HL-60 (cell line): ENCODE data around the gene JDP2.

ENCODE experiments used
- DNase-seq, 2 experiments: peaks; one replicate each; pipeline ENCODE4 v3.0.0-alpha.2; 2010 to 2020; ENCODE audit warnings: low read depth in 1 of 2, low spot score in 1 of 2
- H3K27ac ChIP-seq: fragments of 250-450 bp; sonication (Bioruptor Pico); replicated peaks from 2 replicates; pipeline ENCODE4 v1.5.1; 2020; ENCODE audit warnings: mild to moderate bottlenecking, moderate library complexity
- H3K27me3 ChIP-seq: fragments of 250-450 bp; sonication (Bioruptor Pico); 2 replicates; pipeline ENCODE4 v1.5.1; 2021; ENCODE audit warnings: mild to moderate bottlenecking, moderate library complexity; ENCODE audit not compliant: insufficient read depth, poor library complexity, severe bottlenecking
- H3K4me3 ChIP-seq: replicated peaks from 2 replicates; pipeline ENCODE4 v1.5.1; 2011; ENCODE audit warnings: mild to moderate bottlenecking, control low read depth, low read length; ENCODE audit not compliant: insufficient read depth
- CTCF ChIP-seq: IDR thresholded peaks from one replicate; pipeline ENCODE4 v1.5.1; 2011; ENCODE audit warnings: low read length, control low read depth, inconsistent platforms; ENCODE audit not compliant: insufficient read depth
- GABPA ChIP-seq: IDR thresholded peaks from 2 replicates; pipeline ENCODE4 v1.6.1; 2012; ENCODE audit warnings: low read depth
- POLR2AphosphoS5 ChIP-seq: IDR thresholded peaks from 2 replicates; pipeline ENCODE4 v1.6.1; 2012; ENCODE audit warnings: low read depth
- REST ChIP-seq: IDR thresholded peaks from 2 replicates; pipeline ENCODE4 v1.6.1; 2012; ENCODE audit warnings: low read depth; ENCODE audit not compliant: insufficient replicate concordance
- SPI1 ChIP-seq: IDR thresholded peaks from 2 replicates; pipeline ENCODE4 v1.6.1; 2012; ENCODE audit warnings: low read depth, mild to moderate bottlenecking, borderline replicate concordance

JDP2 gene

GRCh38 chr14:75449036-75449435 lies 21.2 kb downstream of the JDP2 start:
- no peaks in the 10 kb centered on the region for H3K27me3 ChIP-seq
- no peak for DNase-seq
- no peak overlapping the region for H3K4me3 ChIP-seq
- no peak overlapping the region for H3K27ac ChIP-seq
- no peak for TF ChIP-seq GABPA
- no peak for TF ChIP-seq SPI1
- no peak for TF ChIP-seq REST
- TF ChIP-seq CTCF, result no peak
- no peak for TF ChIP-seq POLR2AphosphoS5

- Histone ChIP-seq H3K27ac (no peak overlapping the region), H3K4me3 (no peak overlapping the region), H3K27me3 (no peaks in the 10 kb centered on the region)
- TF ChIP-seq CTCF (no peak), SPI1 (no peak), REST (no peak)
- DNase-seq, result no peak
Measured at GRCh38 chr14:75449696-75450095, 21.9 kb downstream of the JDP2 start.

GRCh38 chr14:75450381-75451276 lies 22.8 kb downstream of the JDP2 start:
- Histone ChIP-seq H3K4me3 (no peak overlapping the region), H3K27ac (no peak overlapping the region)
- DNase-seq, result no peak

More at GRCh38 chr14:75450381-75451276, 22.8 kb downstream of the JDP2 start:
- TF ChIP-seq CTCF, result no peak
- no peak for TF ChIP-seq POLR2AphosphoS5
- no peak for TF ChIP-seq REST
- no peak for TF ChIP-seq GABPA
- no peak for TF ChIP-seq SPI1
- no peaks in the 10 kb centered on the region for H3K27me3 ChIP-seq
